HG03066 (cell line): Measurements from ENCODE around the gene RASAL3.

ENCODE experiments used
- ATAC-seq: cut with Tn5 transposase; IDR thresholded peaks from one replicate; pipeline ENCODE4 v1.9.1; 2021; ENCODE audit warnings: low read depth; ENCODE audit not compliant: unreplicated experiment

Gene RASAL3

DNA sequence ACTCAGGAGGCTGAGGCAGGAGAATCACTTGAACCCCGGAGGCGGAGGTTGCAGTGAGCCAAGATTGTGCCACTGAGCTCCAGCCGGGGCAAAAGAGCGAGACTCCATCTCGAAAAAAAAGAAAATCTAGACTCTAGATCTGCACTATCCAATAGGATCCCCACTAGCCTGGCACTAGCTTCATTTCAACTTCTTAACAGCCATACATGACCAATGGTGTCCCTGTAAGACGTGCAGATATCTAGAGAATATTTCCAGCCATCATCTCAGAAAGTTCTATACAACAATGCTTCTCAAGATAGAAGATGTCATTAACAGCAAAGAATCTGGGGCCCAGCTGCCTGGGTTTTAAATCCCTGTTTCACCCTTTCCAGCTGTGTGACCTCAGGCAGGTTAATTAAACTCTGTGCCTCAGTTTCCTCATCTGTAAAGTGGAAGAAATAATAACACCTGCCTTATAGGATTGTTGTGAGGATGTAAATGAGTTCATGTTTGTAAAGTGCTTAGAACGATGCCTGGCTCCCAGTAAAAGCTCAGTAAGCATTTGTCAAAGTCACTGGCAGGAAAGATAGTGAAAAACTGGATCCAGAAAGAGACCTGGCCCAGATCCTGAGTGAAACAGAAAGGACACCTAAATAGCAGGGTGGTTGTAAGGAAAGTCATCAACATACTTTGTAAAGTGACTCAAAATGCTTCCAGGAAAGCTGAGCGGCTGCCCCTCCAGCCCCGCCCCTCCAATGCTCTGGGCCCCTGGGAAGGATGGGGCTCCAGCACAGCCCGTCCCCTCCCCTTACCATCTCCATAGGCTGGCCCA lies 28.1 kb downstream of the RASAL3 start:
- ATAC-seq = no peak

DNA sequence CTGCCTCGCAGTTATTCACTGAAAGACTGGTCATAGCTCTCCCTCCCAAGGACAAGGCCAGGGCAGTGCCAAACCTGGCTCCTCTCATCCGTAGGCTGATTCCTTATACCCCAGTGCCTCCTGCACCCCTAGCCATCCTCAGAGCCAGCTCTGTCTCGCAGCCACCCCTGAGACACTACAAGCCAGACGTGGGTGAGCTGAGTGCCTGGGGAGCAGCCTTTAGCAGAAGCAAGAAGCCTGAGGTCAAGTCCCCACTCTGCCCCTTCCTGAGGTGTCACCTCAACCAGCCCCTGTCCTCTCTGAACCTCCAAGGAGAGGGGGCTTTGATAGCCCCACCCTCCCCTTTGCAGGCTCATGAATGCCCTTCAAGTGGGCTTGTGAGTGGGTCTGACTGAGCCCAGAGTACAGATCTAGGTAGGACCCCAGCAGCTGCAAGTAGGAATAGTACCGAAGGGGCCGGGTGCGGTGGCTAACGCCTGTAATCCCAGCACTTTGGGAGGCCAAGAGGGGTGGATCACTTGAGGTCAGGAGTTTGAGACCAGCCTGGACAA lies 30.8 kb downstream of the RASAL3 start:
- no peak for ATAC-seq

DNA sequence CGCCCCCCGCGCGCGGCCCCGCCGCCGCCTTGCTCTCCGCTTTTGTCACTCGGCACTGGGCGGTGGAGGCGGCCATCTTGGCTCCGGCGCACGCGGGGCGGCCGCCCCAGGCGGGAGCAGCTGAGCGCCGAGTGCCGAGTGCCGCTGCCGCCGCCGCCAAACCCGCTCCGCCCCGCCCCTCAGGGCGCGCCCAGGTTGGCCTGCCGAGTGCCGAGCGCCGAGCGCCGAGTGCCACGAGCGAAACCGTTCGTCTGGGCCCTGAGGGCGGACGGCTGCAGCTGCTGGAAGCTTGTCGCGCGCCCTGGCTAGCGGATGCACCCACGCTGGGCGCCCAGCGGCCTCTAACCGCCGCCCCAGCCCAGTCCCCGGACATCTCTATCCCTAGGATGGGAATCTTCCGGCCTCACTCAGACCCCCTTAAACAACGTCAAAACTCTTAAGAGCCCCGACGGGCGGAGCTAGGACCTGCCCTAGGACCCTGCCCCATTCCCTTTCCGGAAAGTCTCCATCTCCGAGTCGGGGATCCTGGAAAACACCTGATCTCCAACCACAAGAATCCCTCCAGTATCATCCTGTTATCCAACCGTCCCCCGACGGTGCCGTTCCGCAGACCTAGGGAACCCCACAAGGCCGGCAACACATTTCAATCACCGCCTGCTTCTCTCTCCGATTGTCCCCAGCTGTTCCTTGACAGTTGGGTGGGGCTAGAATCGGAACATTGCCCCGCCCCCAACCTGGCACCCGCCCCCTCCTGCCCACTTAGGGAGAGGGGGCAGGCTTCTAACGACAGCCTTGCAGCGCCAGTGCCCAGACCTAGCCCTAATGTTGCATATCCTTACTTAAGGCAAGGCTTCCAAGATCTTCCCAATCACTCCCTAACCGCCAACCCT lies 31.5 kb downstream of the RASAL3 start:
- no peak for ATAC-seq

DNA sequence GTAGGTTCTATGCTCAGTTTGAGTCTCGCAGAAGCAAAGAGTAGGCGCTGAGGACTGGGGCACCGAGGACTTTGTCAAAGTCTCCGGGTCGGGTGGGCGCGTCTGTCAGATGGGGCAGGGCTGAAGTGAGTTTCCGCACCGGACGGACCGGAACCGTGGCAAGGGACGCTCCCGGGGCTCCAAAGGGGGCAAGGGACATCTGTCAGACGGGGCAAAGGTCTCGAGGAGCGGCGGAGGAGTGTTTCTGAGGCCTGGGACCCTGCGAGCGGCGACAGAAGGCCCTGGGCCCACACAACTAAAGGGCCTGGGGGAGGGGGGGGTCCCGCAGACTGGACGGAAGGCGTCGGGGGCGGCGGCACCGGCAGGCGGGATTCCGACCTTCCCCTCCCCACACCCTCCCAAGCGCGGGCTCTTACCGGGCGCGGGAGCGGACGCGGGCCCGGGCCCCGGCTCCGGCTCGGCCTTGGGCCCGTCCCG lies 32.3 kb downstream of the RASAL3 start:
- ATAC-seq = no peak

DNA sequence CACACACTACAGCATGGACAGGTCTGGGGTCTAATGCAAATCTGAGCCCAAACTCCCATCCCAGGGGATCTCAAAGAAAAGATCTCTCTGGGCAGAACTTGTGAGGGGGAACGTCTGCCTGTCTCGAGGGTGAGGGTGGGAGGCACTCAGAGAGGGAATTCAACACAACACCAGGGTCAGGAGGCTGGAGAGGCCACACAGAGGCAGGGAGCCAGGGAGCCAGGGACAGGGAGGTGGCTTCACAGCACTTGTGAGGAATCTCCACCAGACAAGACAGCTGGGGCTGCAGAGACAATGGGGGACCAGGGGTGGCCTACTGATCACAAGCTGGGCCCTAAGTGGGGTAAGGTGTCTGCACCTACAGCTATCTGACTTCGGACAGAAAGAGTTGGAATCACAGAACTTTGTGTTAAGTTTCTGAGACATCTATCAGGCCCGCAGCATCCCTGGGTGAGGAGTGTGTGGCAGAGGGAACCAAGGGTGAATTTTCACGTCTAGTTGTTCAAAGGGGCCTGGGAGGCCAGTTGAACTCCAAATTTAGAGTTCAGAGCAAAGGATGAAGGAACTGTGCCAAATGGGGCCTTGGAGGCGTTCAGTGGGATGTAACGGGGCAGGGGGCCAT lies 32.8 kb downstream of the RASAL3 start:
- ATAC-seq = no peak

DNA sequence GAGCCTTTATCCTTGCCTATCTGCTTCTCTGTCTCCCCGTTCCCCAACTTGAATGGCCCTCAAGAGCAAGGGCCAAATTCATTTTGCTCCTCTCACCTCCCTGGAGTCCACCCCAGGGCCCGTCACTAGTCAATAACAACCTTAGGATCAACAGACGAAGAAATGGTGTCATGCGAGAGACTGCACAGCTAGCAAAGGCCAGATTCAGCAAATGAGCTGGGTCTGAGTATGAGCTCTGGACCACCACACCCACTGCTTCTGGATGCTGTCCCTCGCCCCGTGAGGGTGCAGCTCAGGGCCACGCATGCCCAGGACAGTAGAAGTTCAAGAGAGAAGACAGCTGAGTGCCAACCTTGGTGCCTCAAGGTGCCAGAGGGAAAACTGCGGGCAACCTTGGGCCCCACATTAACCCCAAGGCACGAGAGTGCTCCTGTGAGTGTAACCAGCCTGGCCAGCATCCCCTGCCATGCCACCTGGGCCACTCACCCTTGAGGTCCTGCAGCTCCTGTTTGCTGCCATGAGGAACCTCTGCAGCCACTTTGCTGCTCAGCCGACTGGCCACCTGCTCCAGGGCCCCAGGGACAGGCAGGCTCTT lies 33.7 kb downstream of the RASAL3 start:
- ATAC-seq = no peak

DNA sequence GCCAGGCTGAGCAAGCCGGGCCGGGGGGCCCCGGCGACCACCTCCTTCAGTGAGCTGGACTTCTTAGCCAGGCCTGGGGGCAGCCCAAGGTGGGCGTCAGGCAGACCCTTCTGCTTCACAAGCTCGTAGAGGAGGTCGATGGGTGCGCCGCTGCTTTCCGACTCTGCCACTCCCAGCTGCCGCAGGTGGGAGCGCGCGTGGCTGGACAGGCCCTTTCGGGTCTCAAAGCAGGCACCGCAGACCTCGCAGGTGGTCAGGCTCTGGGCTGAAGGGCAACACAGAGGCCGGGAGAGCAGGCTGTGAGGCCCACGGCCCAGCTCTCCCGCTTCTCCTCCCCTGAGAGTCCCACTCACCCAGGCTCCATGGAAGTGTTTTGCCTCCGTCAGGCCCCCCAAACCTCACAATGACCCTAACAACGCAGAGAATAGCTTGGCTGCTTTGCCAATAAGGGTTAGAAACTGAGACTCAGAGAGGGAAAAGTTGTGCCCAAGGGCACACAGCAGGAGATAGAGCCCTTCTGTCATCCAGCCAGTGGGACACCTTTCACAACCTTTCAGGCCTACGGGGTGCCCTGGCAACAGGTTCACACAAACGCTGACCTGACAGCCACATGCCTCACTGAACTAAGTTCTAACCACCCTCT lies 34.4 kb downstream of the RASAL3 start:
- no peak for ATAC-seq

DNA sequence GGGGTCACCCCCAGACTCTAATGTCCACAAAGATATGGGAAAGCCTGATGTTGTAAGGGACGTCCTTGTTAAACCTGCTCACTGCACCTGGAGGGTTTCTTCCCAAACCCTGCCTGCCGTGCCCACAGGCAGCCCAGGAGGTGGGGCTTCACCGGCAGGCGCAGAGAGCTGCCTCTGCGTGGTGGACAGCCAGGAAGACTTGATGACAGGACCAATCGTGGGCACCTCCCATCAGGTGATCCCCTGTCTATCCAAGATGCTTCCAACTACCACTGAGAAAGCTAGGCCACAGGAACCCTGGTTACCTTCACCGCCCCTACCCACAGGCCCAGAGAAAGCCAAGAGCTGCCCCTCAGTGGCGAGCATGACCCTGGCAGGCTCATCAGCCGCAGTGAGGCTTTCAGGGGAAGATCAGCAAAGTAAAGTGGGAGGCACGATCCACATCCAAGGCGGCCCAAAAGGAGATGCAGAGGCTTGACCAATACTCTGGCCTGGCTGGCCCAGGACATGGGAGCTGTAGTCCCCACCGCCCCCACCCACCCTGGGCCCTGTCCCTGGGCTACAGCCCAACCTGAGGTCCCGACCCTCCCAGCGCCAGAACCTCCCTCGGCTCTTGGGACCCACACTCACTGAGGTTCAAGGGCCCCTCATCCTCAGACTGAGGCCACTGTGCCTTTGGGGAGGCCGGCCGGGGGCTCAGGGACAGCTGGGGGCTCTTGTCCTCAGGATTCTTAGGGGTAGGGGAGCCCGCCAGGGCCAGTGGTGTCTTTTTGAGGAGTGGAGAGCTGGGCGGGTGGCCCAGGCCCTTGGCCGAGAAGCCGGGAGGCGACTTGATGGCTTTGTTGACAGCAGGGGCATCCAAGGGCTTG lies 35.2 kb downstream of the RASAL3 start:
- ATAC-seq = no peak

DNA sequence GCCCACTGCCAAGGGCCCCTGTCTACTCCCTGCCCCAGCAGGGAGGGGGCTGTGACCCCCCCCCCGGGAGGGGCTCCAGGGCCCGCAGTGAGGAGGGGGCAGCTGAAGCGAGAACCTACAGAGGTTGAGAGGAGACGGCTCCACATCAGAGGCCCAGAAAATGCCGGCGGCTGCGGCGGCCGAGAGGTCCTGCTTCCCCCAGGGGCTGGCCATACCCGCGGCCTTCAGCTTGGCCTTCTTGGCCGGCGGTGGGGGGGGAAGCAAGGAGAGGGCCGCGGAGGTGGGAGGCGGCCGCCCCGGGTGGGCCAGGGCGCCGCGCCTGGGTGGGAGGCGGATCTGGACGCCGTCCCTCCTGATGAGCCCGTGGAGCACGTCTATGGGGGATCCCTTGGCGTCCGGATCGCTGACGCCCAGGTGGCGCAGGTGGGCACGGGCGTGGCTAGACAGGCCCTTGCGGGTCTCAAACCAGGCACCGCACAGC lies 36.3 kb downstream of the RASAL3 start:
- no peak for ATAC-seq

DNA sequence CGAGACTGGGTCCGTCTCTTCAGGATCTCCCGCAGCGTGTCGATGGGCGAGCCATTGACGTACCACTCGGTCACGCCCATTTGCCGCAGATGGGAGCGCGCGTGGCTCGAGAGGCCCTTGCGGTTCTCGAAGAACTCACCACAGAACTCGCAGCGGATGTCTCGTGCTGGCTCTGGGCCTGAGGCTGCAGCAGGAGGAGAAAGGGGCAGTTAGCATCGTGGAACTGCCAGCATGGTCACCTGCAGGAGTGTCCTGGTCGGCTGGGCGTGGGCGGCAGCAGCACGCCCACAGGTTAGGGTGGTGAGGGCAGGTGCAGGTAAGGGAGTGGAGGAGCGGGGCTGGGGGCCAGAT lies 37.0 kb downstream of the RASAL3 start:
- no peak for ATAC-seq

DNA sequence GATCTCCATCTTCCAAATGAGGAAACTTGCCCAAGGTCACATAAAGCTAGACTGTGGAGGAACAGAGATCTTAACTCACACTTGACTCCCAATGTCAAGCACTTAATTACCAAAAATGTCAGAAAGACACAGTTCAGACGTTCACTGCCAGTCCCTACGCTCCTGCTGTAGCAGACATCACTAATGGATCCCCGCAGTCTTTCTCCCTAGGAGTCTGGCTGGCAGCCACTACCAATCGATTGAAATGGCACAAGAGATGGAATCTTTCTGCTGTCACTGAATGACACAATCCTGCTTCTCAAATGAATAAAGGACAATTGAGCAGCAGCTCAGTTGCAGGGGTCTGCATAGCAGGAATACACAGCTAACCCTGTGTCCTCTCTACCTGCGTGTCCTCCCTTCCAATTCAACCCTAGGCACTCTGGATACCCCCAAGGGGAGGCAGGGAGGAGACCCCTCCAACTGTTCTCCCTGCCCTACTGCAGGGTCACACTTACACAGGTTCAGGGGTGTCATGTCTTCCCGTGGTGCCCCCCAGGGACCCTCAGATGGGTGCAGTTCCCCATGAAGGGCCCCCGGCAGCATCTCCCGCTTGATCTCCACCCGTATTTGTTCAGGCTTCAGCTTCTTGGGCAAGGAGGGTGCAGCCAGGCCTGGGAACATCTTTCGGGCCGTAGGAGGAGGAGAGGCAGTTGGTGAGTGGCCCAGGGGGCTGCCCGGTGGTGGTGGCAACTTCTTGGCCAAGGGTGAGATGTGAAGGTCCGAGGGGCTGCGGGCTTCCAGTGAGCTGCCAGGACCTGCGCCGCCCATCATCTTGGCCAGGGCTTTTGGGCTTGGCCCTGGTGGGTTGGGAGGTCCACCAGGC lies 37.6 kb downstream of the RASAL3 start:
- no peak for ATAC-seq

DNA sequence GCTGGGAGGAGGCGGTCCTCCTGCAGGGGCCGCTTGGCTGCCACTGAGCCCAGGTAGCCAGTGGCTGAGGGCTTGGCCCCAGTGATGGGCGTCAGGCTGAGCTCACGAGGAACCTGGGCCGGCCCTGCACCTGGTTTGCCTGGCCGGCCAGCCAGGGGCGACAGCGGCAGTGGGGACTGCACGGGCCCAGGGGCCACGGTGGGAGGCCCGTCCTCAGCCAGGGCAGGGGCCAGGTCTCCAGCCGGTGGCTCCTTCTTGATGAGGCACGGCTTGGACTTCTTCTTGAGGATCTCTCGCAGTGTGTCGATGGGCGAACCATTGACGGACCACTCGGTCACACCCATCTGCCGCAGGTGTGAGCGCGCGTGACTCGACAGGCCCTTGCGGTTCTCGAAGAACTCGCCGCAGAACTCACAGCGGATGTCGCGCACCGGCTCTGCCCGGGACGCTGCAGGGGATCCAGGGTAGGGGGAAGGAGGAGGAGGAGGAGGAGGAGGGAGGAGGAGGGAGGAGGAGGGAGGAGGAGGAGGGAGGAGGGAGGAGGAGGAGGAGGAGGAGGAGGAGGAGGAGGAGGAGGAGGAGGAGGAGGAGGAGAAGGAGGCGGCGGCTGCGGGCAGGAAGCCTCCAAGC lies 38.9 kb downstream of the RASAL3 start:
- no peak for ATAC-seq

DNA sequence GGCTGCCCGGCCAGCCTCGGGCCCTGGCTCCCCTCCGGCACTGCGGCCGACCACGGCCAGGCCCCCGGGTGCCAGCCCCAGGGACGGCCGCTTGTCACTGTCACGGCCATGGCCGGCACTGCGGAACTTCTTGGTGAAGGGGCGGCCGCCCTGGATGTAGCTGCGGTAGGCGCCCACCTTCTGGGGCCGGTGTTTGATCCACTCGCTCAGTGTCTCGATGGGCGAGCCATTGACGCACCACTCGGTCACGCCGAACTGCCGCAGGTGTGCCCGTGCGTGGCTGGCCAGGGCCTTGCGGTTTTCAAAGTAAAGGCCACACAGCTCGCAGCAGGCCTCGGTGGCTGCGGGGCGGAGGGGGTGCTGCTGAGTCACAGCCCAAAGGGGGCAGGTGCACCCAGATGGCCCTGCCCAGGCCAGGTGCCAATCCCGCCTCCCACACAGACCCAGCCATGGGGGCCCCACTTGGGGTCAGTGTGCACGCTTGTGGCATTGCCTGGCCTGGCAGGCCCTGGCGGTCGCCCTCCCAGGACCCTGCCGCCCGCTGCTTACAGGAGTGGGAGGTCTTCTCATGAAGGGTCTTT lies 39.6 kb downstream of the RASAL3 start:
- ATAC-seq = no peak

DNA sequence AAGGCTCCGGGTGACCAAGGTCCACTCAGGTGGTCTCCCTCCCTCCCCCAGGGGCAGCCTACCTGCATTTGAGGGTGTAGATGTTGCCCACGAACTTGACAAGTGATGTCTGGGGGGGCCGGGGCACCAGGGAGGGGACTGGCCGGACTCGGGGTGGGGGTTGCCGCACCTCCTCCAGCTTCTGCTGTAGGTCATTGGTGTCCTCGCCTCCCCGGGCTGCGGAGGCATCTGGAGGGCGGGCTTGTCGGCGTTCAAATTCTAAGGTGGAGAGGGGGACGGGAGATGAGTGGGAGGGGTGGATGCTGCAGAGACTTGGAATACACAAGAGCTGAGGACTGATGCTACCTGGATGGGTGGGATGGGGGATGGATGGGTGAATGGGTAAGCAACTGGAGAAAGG lies 40.2 kb downstream of the RASAL3 start:
- ATAC-seq = no peak

DNA sequence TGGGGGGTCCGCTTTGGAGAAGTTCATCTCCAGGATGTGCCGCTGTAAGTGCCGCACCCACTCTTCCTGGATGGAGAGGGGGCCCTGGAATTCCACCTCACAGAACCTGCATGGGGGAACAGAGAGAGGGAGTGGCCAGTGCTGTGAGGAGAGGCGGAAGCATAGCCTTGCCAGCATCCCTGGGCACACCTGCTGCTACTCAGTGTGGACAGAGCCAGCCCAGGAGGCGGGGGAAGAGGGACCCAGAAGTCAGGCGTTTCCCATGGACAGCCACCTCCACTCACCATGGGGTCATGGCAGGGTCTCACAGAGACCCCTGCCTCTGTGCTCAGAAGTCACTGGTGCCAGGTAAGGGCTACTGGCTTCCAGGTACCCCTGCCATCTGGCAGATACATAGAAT lies 41.2 kb downstream of the RASAL3 start:
- ATAC-seq = no peak

DNA sequence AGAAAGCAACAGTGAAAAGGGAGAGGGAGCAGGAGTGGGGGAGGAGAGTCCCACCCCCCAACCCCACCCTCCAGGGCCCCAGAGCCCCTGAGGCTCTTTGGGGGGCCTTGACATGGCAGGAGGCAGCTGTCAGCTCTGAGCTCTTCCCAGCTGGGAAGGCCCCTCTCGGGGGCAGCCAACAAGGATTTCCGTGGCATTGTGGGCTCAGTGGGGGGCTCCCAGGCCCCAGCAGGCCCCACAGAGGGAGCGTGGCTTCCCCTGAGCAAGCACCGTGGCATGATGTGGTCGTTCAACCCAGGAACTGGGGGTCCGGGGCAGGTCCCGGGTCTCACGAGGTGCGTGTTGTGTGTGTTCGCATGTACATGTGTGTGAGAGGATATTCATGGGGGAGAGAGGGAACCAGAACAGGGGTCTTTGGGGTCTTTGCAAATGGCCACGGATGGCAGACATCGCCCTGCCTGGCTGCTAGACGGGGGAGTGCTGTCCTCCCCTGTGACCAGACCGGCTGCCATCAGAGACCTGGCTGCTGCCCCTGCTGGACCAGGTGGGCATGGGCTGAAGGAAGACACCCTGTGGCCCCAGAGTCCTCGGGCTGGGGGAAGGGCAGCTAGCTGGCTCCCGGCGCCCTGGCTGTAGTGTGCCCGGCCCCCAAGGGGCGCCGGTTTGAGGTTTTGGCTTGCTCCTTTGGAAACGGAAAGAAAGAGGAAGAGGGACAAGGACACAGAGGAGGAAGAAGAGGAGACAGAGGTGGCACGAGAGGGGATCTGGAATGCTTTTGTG lies 41.9 kb downstream of the RASAL3 start:
- no peak for ATAC-seq
